Aorta (tissue), 5 donors: ENCODE measurements around the gene ME3. TPM values are rescaled to one million over a fixed set of nuclear protein-coding genes. Genes with fewer than 3 reads are reported as not detected.
"Not testable (repeated sequence)": the region's sequence is repeated elsewhere in the genome, so short reads cannot be mapped to it uniquely, and the experiment has no call there.

Experiments used
- ATAC-seq: fragments of 200-7000 bp; cut with Tn5 transposase; one replicate; pipeline ENCODE4 v1.9.1; 2022; ENCODE audit warnings: moderate library complexity; ENCODE audit not compliant: low FRiP score
- DNase-seq, 2 donors: peaks; one replicate each; pipeline ENCODE4 v3.0.0-alpha.2; 2020
- H3K27ac ChIP-seq, 2 donors: one replicate each; pipeline ENCODE4 v1.5.1; 2013; ENCODE audit warnings: low read length in 2 of 2, mild to moderate bottlenecking in 2 of 2, moderate library complexity in 2 of 2, control low read depth in 1 of 2, inconsistent platforms in 1 of 2, low read depth in 1 of 2
- H3K27me3 ChIP-seq, 2 donors: one replicate each; pipeline ENCODE4 v1.6.1; 2013; ENCODE audit warnings: control low read depth in 1 of 2, low read length in 1 of 2, mild to moderate bottlenecking in 1 of 2, moderate library complexity in 1 of 2; ENCODE audit not compliant: insufficient read depth in 2 of 2, control insufficient read depth in 1 of 2
- H3K36me3 ChIP-seq, 2 donors: one replicate each; pipeline ENCODE4 v1.6.1; 2013; ENCODE audit warnings: control low read depth in 1 of 2, low read length in 1 of 2, mild to moderate bottlenecking in 1 of 2; ENCODE audit not compliant: insufficient read depth in 2 of 2, control insufficient read depth in 1 of 2
- H3K4me1 ChIP-seq, 2 donors: one replicate each; pipeline ENCODE4 v1.6.1; 2013; ENCODE audit warnings: low read length in 2 of 2, control low read depth in 1 of 2, mild to moderate bottlenecking in 1 of 2, moderate library complexity in 1 of 2; ENCODE audit not compliant: insufficient read depth in 2 of 2, control insufficient read depth in 1 of 2
- H3K4me3 ChIP-seq, 2 donors: one replicate each; pipeline ENCODE4 v1.5.1; 2013; ENCODE audit warnings: low read length in 2 of 2, control low read depth in 1 of 2, mild to moderate bottlenecking in 1 of 2
- H3K9me3 ChIP-seq: one replicate; pipeline ENCODE4 v1.6.1; 2013; ENCODE audit warnings: mild to moderate bottlenecking, low read length; ENCODE audit not compliant: control insufficient read depth
- WGBS, 2 donors: extraction: QIAGEN DNeasy Blood & Tissue Kit; methylation state at CpG; one replicate each; pipeline ENCODE4 v1.1.7; 2013; 5-methylcytosine and 5-hydroxymethylcytosine counted together
- intact Hi-C, 2 donors: fragments of 100-400 bp; cut with DNase I; formaldehyde crosslinking; loops; one replicate each; pipeline versions ENCODE4 v1.14.2 to v1.15.0; 2022
- polyA plus RNA-seq, 2 donors: library from polyadenylated mRNA; stranded (reverse); fragments of 200-250 nt; gene quantifications; one replicate each; pipeline ENCODE4 v1.2.3, GENCODE V29; 2013
- total RNA-seq, 2 donors: library from RNA; stranded (reverse); fragmentation: NEBNext Ultra II Directional; extraction: Animal tissue kit (Norgen Biotek cat#: 25700); gene quantifications; one replicate each; pipeline ENCODE4 v1.2.1, GENCODE V29; 2021
- donor health status: healthy with polysubstance abuse.
- donor health status: Bipolar disorder and iron deficiency.
- donor health status: DM: no; HTN: no; CAD: no.
- donor health status: DM: no; HTN: no; CAD: no.
- donor health status: DM: yes; HTN: yes; CAD: no.

ME3 gene
- total and polyA plus RNA-seq, 4 donors: 9.5 to 41.0 (median 28.6) TPM

DNA sequence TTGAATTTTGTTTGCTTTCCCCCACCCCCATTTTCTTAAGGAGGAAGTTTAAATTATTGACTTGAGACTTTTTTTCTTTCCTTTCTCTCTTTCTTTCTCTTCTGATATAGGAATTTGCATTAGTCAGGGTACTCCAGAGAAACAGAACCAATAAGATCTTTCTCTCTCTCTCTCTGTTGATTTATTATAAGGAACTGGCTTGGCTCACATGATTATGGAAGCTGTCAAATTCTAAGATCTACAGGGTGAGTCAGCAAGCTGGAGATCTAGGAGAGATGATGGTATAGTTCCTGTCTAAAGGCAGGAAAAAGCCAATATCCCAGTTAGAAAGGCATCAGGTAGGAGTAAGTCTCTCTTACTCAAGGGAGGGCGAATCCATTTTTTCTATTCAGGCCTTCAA lies 233.7 kb downstream of the ME3 start:
- Histone ChIP-seq H3K27ac (no peak overlapping the region), H3K9me3 (no peaks in the 10 kb centered on the region), H3K4me1 (no peaks in the 10 kb centered on the region), H3K36me3 (peaks cover 2 to 5% of the 10 kb centered on the region in 2 donors), H3K27me3 (no peaks in the 10 kb centered on the region), H3K4me3 (no peak overlapping the region)
- intact Hi-C loops: no loop called here
- ATAC-seq: no peak
- 96 to 97% methylated on average over 1 of the region's 1 CpG for WGBS, 2 donors
- DNase-seq: no peak

DNA sequence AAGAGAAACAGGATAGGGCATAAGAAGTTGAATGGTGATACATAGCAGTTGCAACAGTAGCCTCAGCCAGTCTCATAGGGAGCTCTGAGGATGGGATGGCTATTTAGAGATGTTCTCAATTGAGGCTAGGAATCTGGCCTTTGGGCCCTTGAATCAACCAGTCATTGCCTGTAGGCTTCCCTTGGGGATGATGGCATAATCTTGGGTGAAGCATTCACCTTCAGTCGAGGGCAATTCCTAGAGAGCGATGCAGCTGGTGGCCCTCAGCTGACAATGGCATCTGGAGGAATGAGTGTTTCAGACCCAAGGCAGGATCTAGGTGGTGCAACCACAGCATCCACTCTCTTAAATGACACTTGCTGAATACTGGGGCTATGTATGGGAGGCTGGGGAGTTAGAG lies 236.7 kb downstream of the ME3 start:
- Histone ChIP-seq H3K36me3 (no peaks in the 10 kb centered on the region), H3K9me3 (no peaks in the 10 kb centered on the region), H3K4me3 (no peak overlapping the region), H3K27ac (no peak overlapping the region), H3K27me3 (no peaks in the 10 kb centered on the region), H3K4me1 (no peaks in the 10 kb centered on the region)
- WGBS, 2 donors: 95 to 97% methylated on average over 2 of the region's 2 CpGs
- DNase-seq: no peak
- ATAC-seq: no peak
- intact Hi-C loops: no loop called here

GRCh38 chr11:86433361-86434095 lies 238.9 kb downstream of the ME3 start:
- ATAC-seq, H3K36me3 ChIP-seq, H3K27ac ChIP-seq, H3K27me3 ChIP-seq, H3K9me3 ChIP-seq, H3K4me1 ChIP-seq, H3K4me3 ChIP-seq, intact Hi-C loops, DNase-seq: not testable (repeated sequence)
- WGBS, 2 donors: 89 to 90% methylated on average over 37 to 38 of the region's 38 CpGs

DNA sequence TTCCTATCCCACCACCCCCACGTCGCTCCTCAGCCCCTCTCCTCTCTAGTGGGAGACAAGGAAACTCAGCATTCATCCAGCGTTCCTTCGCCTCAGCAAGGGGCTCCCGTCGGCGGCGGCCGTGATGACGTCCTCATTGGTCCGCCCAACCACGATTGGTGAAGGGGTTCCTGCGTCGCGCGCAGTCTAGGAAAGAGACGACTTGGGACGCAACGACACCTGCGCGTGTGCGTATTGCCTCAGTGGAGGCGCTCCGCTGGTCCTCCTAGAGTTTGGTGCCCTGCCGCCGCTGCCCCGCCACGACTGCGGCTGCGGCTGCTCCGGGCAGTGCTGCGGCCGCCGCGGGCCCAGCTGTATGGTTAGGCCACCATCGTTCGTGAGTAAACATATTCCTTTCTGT lies 241.2 kb downstream of the ME3 start:
- no peaks in the 10 kb centered on the region for H3K9me3 ChIP-seq
- no peaks in the 10 kb centered on the region for H3K4me1 ChIP-seq
- H3K4me3 ChIP-seq: no peak overlapping the region
- no peaks in the 10 kb centered on the region for H3K27me3 ChIP-seq
- DNase-seq (peak in 1 of 2 donors; percentile 57), ATAC-seq (no peak)
- H3K36me3 ChIP-seq: no peaks in the 10 kb centered on the region
- no peak overlapping the region for H3K27ac ChIP-seq
- intact Hi-C loops: no loop called here
- WGBS, 2 donors: 72 to 88% methylated on average over 37 of the region's 37 CpGs

DNA sequence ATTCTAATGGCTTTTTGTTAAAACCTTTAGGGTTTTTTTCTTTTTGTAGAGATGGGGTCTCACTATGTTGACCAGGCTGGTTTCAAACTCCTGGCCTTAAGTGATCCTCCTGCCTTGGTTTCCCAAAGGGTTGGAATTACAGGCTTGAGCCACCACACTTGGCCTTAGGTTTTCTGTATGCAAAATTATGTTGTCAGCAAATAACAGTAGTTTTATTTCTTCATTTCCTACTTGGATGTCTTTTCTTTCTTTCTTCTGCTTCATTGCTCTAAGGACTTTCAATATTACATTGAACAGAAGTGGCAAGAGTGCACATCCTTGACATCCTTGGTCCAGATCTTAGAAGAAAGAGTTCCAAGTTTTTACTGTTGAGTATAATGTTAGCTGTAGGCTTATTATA lies 245.0 kb downstream of the ME3 start:
- Histone ChIP-seq H3K27ac (no peak overlapping the region), H3K4me3 (no peak overlapping the region), H3K9me3 (no peaks in the 10 kb centered on the region), H3K27me3 (no peaks in the 10 kb centered on the region), H3K36me3 (no peaks in the 10 kb centered on the region), H3K4me1 (peaks cover 0 to 3% of the 10 kb centered on the region in 2 donors)
- no peak for DNase-seq
- no peak for ATAC-seq
- intact Hi-C loops: no loop called here

- H3K27ac ChIP-seq, H3K36me3 ChIP-seq, intact Hi-C loops, H3K27me3 ChIP-seq, ATAC-seq, H3K4me1 ChIP-seq, H3K9me3 ChIP-seq, H3K4me3 ChIP-seq, DNase-seq: not testable (repeated sequence)
- WGBS, 2 donors: 24 to 25% methylated on average over 4 of the region's 4 CpGs
Measured at GRCh38 chr11:86423488-86423887, 248.9 kb downstream of the ME3 start.

GRCh38 chr11:86422371-86422770 lies 250.0 kb downstream of the ME3 start:
- intact Hi-C loops: no loop called here
- H3K4me1 ChIP-seq: peaks cover 0 to 3% of the 10 kb centered on the region in 2 donors
- H3K27me3 ChIP-seq: no peaks in the 10 kb centered on the region
- no peak overlapping the region for H3K4me3 ChIP-seq
- no peaks in the 10 kb centered on the region for H3K36me3 ChIP-seq
- no peak for DNase-seq
- no peak for ATAC-seq
- H3K27ac ChIP-seq: no peak overlapping the region
- no peaks in the 10 kb centered on the region for H3K9me3 ChIP-seq
- WGBS, 2 donors: 86 to 89% methylated on average over 12 of the region's 12 CpGs

GRCh38 chr11:86421946-86422345 lies 250.5 kb downstream of the ME3 start:
- Histone ChIP-seq H3K27ac (no peak overlapping the region), H3K4me3 (no peak overlapping the region), H3K36me3 (no peaks in the 10 kb centered on the region), H3K9me3 (no peaks in the 10 kb centered on the region), H3K4me1 (peaks cover 0 to 3% of the 10 kb centered on the region in 2 donors), H3K27me3 (no peaks in the 10 kb centered on the region)
- ATAC-seq: no peak
- no peak for DNase-seq
- 91% methylated on average over 4 of the region's 4 CpGs for WGBS, 2 donors
- intact Hi-C loops: no loop called here

GRCh38 chr11:86418917-86419316 lies 253.5 kb downstream of the ME3 start:
- no peak overlapping the region for H3K4me3 ChIP-seq
- H3K9me3 ChIP-seq: no peaks in the 10 kb centered on the region
- intact Hi-C loops: no loop called here
- H3K27ac ChIP-seq: no peak overlapping the region
- no peaks in the 10 kb centered on the region for H3K36me3 ChIP-seq
- H3K27me3 ChIP-seq: no peaks in the 10 kb centered on the region
- 36 to 39% methylated on average over 2 of the region's 2 CpGs for WGBS, 2 donors
- ATAC-seq (no peak), DNase-seq (no peak)
- H3K4me1 ChIP-seq: peaks cover 0 to 3% of the 10 kb centered on the region in 2 donors
